Transverse colon (tissue), 4 donors: ENCODE data around the gene DDX46.

Source experiments
- EP300 ChIP-seq: sonication (generic); formaldehyde crosslinking; IDR thresholded peaks from one replicate; pipeline ENCODE4 v1.6.1; 2017; ENCODE audit warnings: antibody characterized with exemption, low read depth
- POLR2AphosphoS5 ChIP-seq, 3 donors: sonication (generic); formaldehyde crosslinking; IDR thresholded peaks; one replicate each; pipeline ENCODE4 v1.6.1; 2016; ENCODE audit warnings: antibody characterized with exemption in 3 of 3
- TF ChIP-seq, protein P1 (sequence below), 5 experiments: fragments of 200-600 bp in 3 of 5; fragments of 450-650 bp in 2 of 5; sonication (generic) in 3 of 5; IDR thresholded peaks; 1 replicate in 2 of 5; 2 replicates in 3 of 5; pipeline ENCODE4 v1.5.1; 2016 to 2017; ENCODE audit warnings: antibody characterized with exemption in 5 of 5, inconsistent platforms in 3 of 5, mild to moderate bottlenecking in 2 of 5, moderate library complexity in 1 of 5

DNA sequence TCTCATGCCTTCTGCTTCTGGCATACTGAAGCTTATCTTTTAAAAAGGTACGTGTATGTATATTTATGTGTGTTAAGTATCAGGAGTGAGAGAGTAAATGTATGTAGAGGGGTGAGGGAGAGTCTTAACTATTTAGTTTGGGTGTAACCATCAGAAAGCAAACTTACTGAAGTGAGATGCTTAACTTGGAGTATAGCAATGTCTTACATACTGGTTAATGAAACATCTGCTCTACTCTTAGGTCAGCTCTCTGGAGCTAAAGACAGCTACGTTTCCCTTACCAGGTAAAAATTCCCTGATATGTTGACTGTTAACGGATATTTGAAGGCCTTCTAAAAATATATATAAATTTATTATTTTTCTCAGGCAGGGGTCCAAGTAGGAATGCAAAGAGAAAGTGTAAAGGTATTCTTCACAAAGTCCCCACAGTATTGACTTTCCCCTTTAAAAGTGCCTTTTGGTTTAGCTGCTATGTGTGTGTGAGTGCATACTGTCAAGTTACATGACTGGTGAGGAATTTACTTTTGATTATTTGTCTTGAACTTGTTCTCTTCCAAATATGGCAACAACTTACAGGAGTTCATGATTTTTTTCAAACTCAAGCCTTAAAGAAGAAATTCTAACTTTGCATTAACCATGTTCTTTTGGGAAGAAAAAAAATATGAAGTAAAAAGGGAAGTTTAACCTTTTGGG lies 74.9 kb downstream of the DDX46 start:
- TF ChIP-seq, protein P1, sequence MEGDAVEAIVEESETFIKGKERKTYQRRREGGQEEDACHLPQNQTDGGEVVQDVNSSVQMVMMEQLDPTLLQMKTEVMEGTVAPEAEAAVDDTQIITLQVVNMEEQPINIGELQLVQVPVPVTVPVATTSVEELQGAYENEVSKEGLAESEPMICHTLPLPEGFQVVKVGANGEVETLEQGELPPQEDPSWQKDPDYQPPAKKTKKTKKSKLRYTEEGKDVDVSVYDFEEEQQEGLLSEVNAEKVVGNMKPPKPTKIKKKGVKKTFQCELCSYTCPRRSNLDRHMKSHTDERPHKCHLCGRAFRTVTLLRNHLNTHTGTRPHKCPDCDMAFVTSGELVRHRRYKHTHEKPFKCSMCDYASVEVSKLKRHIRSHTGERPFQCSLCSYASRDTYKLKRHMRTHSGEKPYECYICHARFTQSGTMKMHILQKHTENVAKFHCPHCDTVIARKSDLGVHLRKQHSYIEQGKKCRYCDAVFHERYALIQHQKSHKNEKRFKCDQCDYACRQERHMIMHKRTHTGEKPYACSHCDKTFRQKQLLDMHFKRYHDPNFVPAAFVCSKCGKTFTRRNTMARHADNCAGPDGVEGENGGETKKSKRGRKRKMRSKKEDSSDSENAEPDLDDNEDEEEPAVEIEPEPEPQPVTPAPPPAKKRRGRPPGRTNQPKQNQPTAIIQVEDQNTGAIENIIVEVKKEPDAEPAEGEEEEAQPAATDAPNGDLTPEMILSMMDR (IDR thresholded peaks at IDR 0.05), result no peak
- TF ChIP-seq EP300 (no peak), POLR2AphosphoS5 (IDR thresholded peaks at IDR 0.05) (no peak)
